GM21423 (cell line): Measurements from ENCODE around the gene ITGA7.
A peak's percentile ranks its signal among the peaks of the same experiment; 100 is the strongest.

Experiments used
- ATAC-seq: cut with Tn5 transposase; IDR thresholded peaks from one replicate; pipeline ENCODE4 v1.9.1; 2021; ENCODE audit warnings: mild to moderate bottlenecking, moderate library complexity; ENCODE audit not compliant: unreplicated experiment

ITGA7 gene

GRCh38 chr12:55683676-55684075 lies 24.0 kb downstream of the ITGA7 start:
- no peak for ATAC-seq

- ATAC-seq, result no peak
These were observed 25.5 kb downstream of the ITGA7 start for GRCh38 chr12:55682087-55682796.

- ATAC-seq, result no peak
These were observed 26.3 kb downstream of the ITGA7 start for GRCh38 chr12:55681142-55682077.

- ATAC-seq, result no peak
These were observed 28.0 kb downstream of the ITGA7 start for GRCh38 chr12:55679691-55680090.

- ATAC-seq, result no peak
These were observed 31.0 kb downstream of the ITGA7 start for GRCh38 chr12:55676707-55677106.

GRCh38 chr12:55675666-55676065 lies 32.0 kb downstream of the ITGA7 start:
- no peak for ATAC-seq

- peak; percentile 99 for ATAC-seq
These were observed 34.1 kb downstream of the ITGA7 start for GRCh38 chr12:55673638-55674037.

GRCh38 chr12:55671746-55672145 lies 36.0 kb downstream of the ITGA7 start:
- no peak for ATAC-seq

- no peak for ATAC-seq
These were observed 37.4 kb downstream of the ITGA7 start for GRCh38 chr12:55670276-55670675.

GRCh38 chr12:55666508-55666907 lies 41.2 kb downstream of the ITGA7 start:
- ATAC-seq, result no peak

GRCh38 chr12:55664826-55665225 lies 42.9 kb downstream of the ITGA7 start:
- ATAC-seq, result no peak

- ATAC-seq, result no peak
These were observed 44.3 kb downstream of the ITGA7 start for GRCh38 chr12:55663391-55663790.

- no peak for ATAC-seq
These were observed 48.0 kb downstream of the ITGA7 start for GRCh38 chr12:55659486-55660385.

- ATAC-seq, result no peak
These were observed 48.9 kb downstream of the ITGA7 start for GRCh38 chr12:55658635-55659391.

GRCh38 chr12:55658212-55658611 lies 49.5 kb downstream of the ITGA7 start:
- no peak for ATAC-seq

GRCh38 chr12:55657212-55657611 lies 50.5 kb downstream of the ITGA7 start:
- no peak for ATAC-seq

- ATAC-seq, result no peak
These were observed 53.0 kb downstream of the ITGA7 start for GRCh38 chr12:55654511-55655214.

GRCh38 chr12:55653031-55653430 lies 54.7 kb downstream of the ITGA7 start:
- no peak for ATAC-seq

- no peak for ATAC-seq
These were observed 55.4 kb downstream of the ITGA7 start for GRCh38 chr12:55652352-55652751.

- ATAC-seq, result no peak
These were observed 56.4 kb downstream of the ITGA7 start for GRCh38 chr12:55651299-55651683.
